ENCODE data around the gene OR4D9. TPM values are rescaled to one million over a fixed set of nuclear protein-coding genes. Genes with fewer than 3 reads are reported as not detected.

Gene OR4D9
- total RNA-seq, 2 experiments from 2014 or later, result not detected

- H3K27ac Mint-ChIP-seq, result peak overlapping the region; percentile 96
- ChIA-PET CTCF (interaction anchor here (1.2 to 3.5 kb wide), 6 partner anchors 8 to 259 kb away, joined by 3 to 26 read pairs (median 5); partner anchors contain the start of gene PATL1), POLR2A (interaction anchor here (1.0 to 3.3 kb wide), 4 partner anchors 9 to 118 kb away, joined by 4 to 29 read pairs (median 4); partner anchors contain the start of gene PATL1)
- no peaks in the 10 kb centered on the region for H3K9me3 Mint-ChIP-seq
- peaks cover 1% of the 10 kb centered on the region for H3K36me3 Mint-ChIP-seq (ENCODE audit: low read depth)
- peaks cover 5% of the 10 kb centered on the region for H3K27me3 Mint-ChIP-seq
- TF ChIP-seq CTCF (IDR thresholded peaks at IDR 0.05), result no peak
- peaks cover 34% of the 10 kb centered on the region for H3K4me1 Mint-ChIP-seq (ENCODE audit: low read depth)
- ATAC-seq, result peak; percentile 48
- H3K4me3 Mint-ChIP-seq, result peak overlapping the region; percentile 89
- DNase-seq, result peak; percentile 92
- intact Hi-C loops (cut with micrococcal nuclease), result loop anchor here (2.0 kb wide), 1 partner anchor 118 kb away; the partner anchor contains the start of gene PATL1
Observed at GRCh38 chr11:59550842-59551658, 39.7 kb downstream of the OR4D9 start.

GRCh38 chr11:59551659-59552521 lies 40.6 kb downstream of the OR4D9 start:
- Mint-ChIP-seq H3K36me3 (ENCODE audit: low read depth) (peaks cover 1% of the 10 kb centered on the region), H3K4me3 (peak overlapping the region; percentile 89), H3K27ac (peak overlapping the region; percentile 96), H3K27me3 (peaks cover 5% of the 10 kb centered on the region), H3K4me1 (ENCODE audit: low read depth) (peaks cover 39% of the 10 kb centered on the region), H3K9me3 (no peaks in the 10 kb centered on the region)
- no peak for TF ChIP-seq CTCF (IDR thresholded peaks at IDR 0.05)
- POLR2A ChIA-PET, result interaction anchor here (3.3 kb wide), 1 partner anchor 8 kb away, joined by 29 read pairs; no protein-coding TSS in a partner anchor
- peak; percentile 51 for DNase-seq
- intact Hi-C loops (cut with micrococcal nuclease), result loop anchor here (2.0 kb wide), 1 partner anchor 117 kb away; the partner anchor contains the start of gene PATL1
- no peak for ATAC-seq
- CTCF ChIA-PET, result interaction anchor here (1.2 to 3.5 kb wide), 2 partner anchors 9 to 14 kb away, joined by 7 to 26 read pairs; no protein-coding TSS in a partner anchor

- intact Hi-C loops (cut with micrococcal nuclease), result no loop called here
- Mint-ChIP-seq H3K4me3 (peak overlapping the region; percentile 25), H3K9me3 (no peaks in the 10 kb centered on the region), H3K4me1 (ENCODE audit: low read depth) (peaks cover 44% of the 10 kb centered on the region), H3K27ac (no peak overlapping the region), H3K36me3 (ENCODE audit: low read depth) (peaks cover 1% of the 10 kb centered on the region), H3K27me3 (peaks cover 5% of the 10 kb centered on the region)
- DNase-seq (no peak), ATAC-seq (no peak)
- ChIA-PET CTCF (no interaction called here), POLR2A (no interaction called here)
- no peak for TF ChIP-seq CTCF (IDR thresholded peaks at IDR 0.05)
Observed at GRCh38 chr11:59552844-59553243, 41.5 kb downstream of the OR4D9 start.

- Mint-ChIP-seq H3K27ac (no peak overlapping the region), H3K36me3 (ENCODE audit: low read depth) (peaks cover 1% of the 10 kb centered on the region), H3K9me3 (no peaks in the 10 kb centered on the region), H3K4me1 (ENCODE audit: low read depth) (peaks cover 43% of the 10 kb centered on the region), H3K4me3 (no peak overlapping the region), H3K27me3 (peaks cover 5% of the 10 kb centered on the region)
- no peak for DNase-seq
- intact Hi-C loops (cut with micrococcal nuclease), result no loop called here
- ATAC-seq, result no peak
- ChIA-PET CTCF (no interaction called here), POLR2A (interaction anchor here (1.3 kb wide), 1 partner anchor 12 kb away, joined by 3 read pairs; no protein-coding TSS in a partner anchor)
- TF ChIP-seq CTCF (IDR thresholded peaks at IDR 0.05), result no peak
Observed at GRCh38 chr11:59553323-59553722, 42.0 kb downstream of the OR4D9 start.
